HG03045 (cell line): Measurements from ENCODE around the gene TBC1D16.

ENCODE experiments used
- ATAC-seq: cut with Tn5 transposase; IDR thresholded peaks from one replicate; pipeline ENCODE4 v1.9.1; 2021; ENCODE audit warnings: mild to moderate bottlenecking, moderate library complexity; ENCODE audit not compliant: unreplicated experiment

The TBC1D16 gene

DNA sequence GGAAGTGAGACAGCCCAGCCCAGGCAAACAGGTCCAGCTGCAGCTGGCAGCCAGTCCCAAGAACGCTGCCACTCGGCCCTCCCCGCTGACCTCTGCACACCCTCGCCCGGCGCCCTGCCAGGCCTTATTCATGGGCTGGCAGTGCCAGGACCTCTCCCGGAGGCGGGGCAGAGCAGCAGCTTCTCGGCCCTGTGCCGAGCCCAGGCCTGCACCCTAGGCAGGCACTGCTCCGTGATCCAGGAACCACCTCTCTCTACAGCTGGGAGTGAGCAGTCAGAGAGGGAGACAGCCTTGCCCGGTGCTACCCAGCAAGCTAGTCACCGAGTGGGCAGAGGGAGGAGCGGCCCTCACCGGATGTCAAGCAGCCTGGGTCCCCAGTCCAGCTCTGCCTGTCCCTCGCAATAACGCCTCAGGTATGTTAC is 116.5 kb downstream of the TBC1D16 start:
- no peak for ATAC-seq

- ATAC-seq = no peak
Measured at GRCh38 chr17:79918581-79919163, 117.0 kb downstream of the TBC1D16 start.

- ATAC-seq = no peak
Measured at GRCh38 chr17:79917902-79918484, 117.7 kb downstream of the TBC1D16 start.

GRCh38 chr17:79916991-79917901 is 118.4 kb downstream of the TBC1D16 start:
- no peak for ATAC-seq

- no peak for ATAC-seq
Measured at GRCh38 chr17:79916506-79916905, 119.2 kb downstream of the TBC1D16 start.

- no peak for ATAC-seq
Measured at GRCh38 chr17:79915850-79916430, 119.7 kb downstream of the TBC1D16 start.

DNA sequence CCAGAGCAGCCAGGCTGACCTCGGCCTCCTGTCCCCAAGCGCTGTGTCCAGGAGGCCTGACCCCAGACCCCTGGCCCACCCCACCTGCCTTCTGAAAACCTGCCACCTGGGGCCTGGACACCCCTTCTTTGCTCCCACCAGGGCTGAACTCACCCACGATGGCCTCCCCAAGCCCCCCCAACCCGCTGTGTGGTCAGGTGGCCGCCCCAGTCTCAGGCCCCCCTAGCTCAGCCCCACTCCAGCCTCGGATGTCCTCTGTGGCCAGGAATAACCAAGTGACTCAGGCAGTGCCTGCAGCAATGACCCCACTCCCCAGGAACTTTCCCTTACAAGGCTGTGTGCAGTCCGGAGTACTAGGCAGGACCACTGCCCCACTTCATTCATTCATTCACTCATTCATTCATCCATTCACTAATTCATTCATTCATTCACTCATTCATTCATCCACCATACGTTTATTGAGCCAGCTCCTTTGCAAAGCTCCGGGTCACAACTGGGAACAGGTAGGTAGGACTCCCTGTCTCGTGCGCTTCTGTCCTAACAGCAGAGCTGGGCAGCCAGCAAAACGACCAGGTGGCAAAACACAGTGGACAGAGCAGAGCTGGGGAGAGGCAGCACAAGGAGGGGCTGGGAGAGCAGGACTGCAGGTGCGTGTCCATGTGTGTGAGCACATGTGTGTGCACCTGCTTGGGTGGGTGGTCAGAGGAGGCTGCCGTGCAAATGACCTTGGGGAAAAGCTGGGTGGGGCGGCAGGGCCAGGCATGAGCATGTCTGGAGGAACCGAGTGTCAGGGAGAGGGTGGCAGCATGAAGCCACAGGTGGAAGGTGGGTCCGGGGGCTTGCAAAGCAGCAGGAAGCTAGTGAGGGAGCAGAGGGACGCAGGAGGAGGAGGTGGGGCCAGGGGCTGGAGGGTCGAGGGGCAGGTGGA is 120.6 kb downstream of the TBC1D16 start:
- ATAC-seq = no peak

DNA sequence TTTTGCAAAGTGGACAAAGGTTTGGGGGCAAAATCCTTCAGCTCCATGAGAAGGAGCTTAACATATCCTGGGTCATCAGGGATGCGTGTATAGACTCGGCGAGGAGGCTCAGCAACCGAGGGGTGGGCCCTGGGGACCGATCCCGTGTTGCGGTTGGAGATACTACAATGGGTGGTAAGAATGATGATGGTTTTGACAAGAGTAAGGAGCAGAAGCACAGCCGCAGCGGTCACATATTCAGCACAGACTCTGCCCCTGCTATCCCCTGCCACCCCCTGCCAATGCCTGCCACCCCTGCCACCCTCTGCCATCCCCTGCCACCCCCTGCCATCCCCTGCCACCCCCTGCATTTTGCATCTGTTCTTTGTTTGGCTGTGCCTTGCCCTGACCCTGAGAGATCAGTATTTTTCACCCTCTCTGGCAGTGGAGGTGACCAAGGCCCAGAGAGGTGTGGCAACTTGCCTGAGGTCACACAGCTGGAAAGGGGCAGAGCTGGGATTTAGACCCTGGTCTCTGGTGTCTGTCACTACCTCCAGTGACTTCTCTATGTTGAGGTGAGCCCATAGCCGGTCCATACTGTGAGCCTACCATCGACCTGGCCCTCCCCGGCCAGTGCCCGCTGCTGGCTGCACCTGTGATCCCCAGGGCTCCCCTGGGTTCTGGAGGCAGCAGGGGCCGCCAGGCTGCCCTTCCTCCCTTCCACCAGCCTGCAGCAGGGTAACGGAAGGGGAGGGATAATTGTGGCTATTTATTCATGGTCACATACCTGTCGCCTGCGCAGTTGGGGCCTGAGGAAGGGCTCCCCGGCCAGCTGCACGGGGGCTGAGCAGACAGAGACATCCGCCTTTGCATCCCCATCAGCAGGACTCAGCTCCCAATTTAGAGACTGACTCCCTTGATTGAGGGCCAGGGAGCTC is 121.5 kb downstream of the TBC1D16 start:
- no peak for ATAC-seq

GRCh38 chr17:79913451-79913850 is 122.2 kb downstream of the TBC1D16 start:
- no peak for ATAC-seq

- no peak for ATAC-seq
Measured at GRCh38 chr17:79912552-79913330, 122.9 kb downstream of the TBC1D16 start.

- no peak for ATAC-seq
Measured at GRCh38 chr17:79911430-79912399, 124.0 kb downstream of the TBC1D16 start.

DNA sequence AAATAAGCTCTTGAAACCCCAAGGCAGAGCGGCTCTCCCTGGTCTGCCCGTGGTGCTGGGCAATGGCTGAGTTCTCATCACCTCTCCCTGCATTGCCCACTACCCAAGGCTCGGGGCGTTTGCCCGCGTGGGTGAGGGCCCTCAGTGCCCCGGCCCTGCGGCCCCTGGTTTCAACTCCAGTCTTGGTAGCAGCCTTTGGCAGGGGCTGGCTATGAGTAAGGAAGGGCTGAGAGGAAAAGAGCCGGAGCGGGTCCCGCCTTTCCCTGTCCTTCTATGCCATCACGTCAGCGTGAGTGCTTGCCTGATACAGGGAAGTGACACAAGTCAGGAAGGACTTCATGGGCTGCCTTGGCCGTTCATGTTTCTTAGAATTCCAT is 124.7 kb downstream of the TBC1D16 start:
- ATAC-seq = no peak

DNA sequence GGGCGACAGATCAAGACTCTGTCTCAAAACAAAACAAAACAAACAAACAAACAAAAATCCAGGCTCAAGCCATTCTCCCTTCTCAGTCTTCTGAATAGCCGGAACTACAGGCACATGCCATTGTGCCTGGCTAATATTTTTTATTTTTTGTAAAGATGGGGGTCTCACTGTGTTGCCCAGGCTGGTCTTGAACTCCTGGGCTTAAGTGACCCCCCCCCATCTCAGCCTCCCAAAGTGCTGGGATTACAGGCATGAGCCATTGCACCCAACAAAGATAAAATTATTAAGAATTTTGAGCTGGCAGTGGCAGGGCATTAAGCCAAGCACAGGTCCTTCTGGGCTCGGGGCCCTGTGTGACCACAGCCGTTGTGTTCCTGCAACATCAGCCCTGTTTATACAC is 126.6 kb downstream of the TBC1D16 start:
- ATAC-seq = no peak

DNA sequence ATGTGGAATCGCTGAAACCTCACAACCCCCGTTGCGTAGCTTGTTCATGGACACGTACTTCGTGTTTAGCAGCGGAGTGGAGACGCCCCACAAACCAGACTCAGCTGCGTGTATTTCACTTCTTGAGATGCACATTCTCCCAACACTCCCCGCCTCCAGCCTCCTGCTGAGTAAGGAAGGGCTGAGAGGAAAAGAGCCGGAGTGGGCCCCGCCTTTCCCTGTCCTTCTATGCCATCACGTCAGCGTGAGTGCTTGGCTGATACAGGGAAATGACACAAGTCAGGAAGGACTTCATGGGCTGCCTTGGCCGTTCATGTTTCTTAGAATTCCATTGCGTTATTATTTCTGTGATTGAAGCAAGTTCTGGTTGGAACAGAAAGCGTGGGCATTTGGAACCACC is 127.8 kb downstream of the TBC1D16 start:
- no peak for ATAC-seq

- no peak for ATAC-seq
Measured at GRCh38 chr17:79907217-79907715, 128.4 kb downstream of the TBC1D16 start.

- no peak for ATAC-seq
Measured at GRCh38 chr17:79905832-79906231, 129.8 kb downstream of the TBC1D16 start.

DNA sequence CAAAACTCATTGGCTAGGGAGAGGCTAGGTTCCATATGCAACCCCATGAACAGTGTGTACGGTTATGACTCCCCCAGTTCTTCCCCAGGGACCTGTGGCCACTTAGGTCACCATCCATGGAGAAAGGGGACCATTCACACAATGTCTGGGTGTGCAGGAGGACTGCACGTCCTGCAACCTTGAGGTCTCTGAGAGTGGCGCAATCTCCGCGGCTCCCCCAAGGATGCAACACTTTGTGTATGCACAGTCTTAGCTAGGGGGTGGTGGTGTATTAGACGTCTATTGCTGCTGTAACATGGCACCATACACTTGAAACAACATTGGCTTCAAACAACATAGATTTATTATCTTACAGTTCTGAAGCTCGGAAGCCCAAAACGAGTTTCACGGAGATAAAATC is 130.8 kb downstream of the TBC1D16 start:
- no peak for ATAC-seq
